ENCODE data around the gene HEXIM2. TPM values are rescaled to one million over a fixed set of nuclear protein-coding genes. Genes with fewer than 3 reads are reported as not detected.

HEXIM2 gene
- total RNA-seq, 2 experiments from 2014 or later = 5.3 to 5.6 TPM

- Mint-ChIP-seq H3K36me3 (peaks cover 1% of the 10 kb centered on the region), H3K27ac (no peak overlapping the region), H3K9me3 (no peaks in the 10 kb centered on the region), H3K4me3 (no peak overlapping the region), H3K27me3 (no peaks in the 10 kb centered on the region), H3K4me1 (ENCODE audit: low read depth) (peaks cover 19% of the 10 kb centered on the region)
- no peak for DNase-seq
- POLR2A ChIA-PET = interaction anchor here (1.0 kb wide), 1 partner anchor 11 kb away, joined by 3 read pairs; the partner anchor contains the start of gene HEXIM1
- intact Hi-C loops (cut with micrococcal nuclease) = loop anchor here (10.0 kb wide), 1 partner anchor 247 kb away; no protein-coding TSS in a partner anchor
- CTCF ChIA-PET = interaction anchor here (4.1 to 8.0 kb wide), 2 partner anchors 15 to 60 kb away, joined by 316 to 335 read pairs; partner anchors contain the start of gene HEXIM1
Measured at GRCh38 chr17:45137561-45138305, 23.9 kb upstream of the HEXIM2 start.

- Mint-ChIP-seq H3K27ac (no peak overlapping the region), H3K9me3 (no peaks in the 10 kb centered on the region), H3K27me3 (no peaks in the 10 kb centered on the region), H3K36me3 (peaks cover 1% of the 10 kb centered on the region), H3K4me3 (no peak overlapping the region), H3K4me1 (ENCODE audit: low read depth) (peaks cover 25% of the 10 kb centered on the region)
- ChIA-PET POLR2A (interaction anchor here (0.9 kb wide), 1 partner anchor 10 kb away, joined by 3 read pairs; no protein-coding TSS in a partner anchor), CTCF (interaction anchor here (1.0 to 8.0 kb wide), 4 partner anchors 9 to 81 kb away, joined by 3 to 335 read pairs (median 3); partner anchors contain the start of gene HEXIM1)
- intact Hi-C loops (cut with micrococcal nuclease) = loop anchor here (10.0 kb wide), 1 partner anchor 246 kb away; no protein-coding TSS in a partner anchor
- DNase-seq = no peak
Measured at GRCh38 chr17:45138911-45139532, 22.7 kb upstream of the HEXIM2 start.

- intact Hi-C loops (cut with micrococcal nuclease) = loop anchor here (10.0 kb wide), 1 partner anchor 245 kb away; no protein-coding TSS in a partner anchor
- Mint-ChIP-seq H3K27me3 (no peaks in the 10 kb centered on the region), H3K4me1 (ENCODE audit: low read depth) (peaks cover 26% of the 10 kb centered on the region), H3K4me3 (no peak overlapping the region), H3K36me3 (peaks cover 1% of the 10 kb centered on the region), H3K27ac (no peak overlapping the region), H3K9me3 (no peaks in the 10 kb centered on the region)
- POLR2A ChIA-PET = interaction anchor here (0.9 kb wide), 1 partner anchor 10 kb away, joined by 3 read pairs; no protein-coding TSS in a partner anchor
- CTCF ChIA-PET = interaction anchor here (1.0 to 8.0 kb wide), 4 partner anchors 9 to 80 kb away, joined by 3 to 335 read pairs (median 3); partner anchors contain the start of gene HEXIM1
- DNase-seq = no peak
Measured at GRCh38 chr17:45139533-45139920, 22.1 kb upstream of the HEXIM2 start.

- no peak for DNase-seq
- H3K4me3 Mint-ChIP-seq = peak overlapping the region; percentile 46
- H3K9me3 Mint-ChIP-seq = no peaks in the 10 kb centered on the region
- ChIA-PET CTCF (interaction anchor here (1.7 kb wide), 1 partner anchor 8 kb away, joined by 26 read pairs; the partner anchor contains the start of gene ACBD4), POLR2A (no interaction called here)
- H3K27ac Mint-ChIP-seq = peak overlapping the region; percentile 3
- intact Hi-C loops (cut with micrococcal nuclease) = loop anchor here (10.0 kb wide), 1 partner anchor 938 kb away; no protein-coding TSS in a partner anchor
- H3K27me3 Mint-ChIP-seq = no peaks in the 10 kb centered on the region
- H3K4me1 Mint-ChIP-seq (ENCODE audit: low read depth) = peaks cover 38% of the 10 kb centered on the region
- H3K36me3 Mint-ChIP-seq = peaks cover 9% of the 10 kb centered on the region
Measured at GRCh38 chr17:45143094-45143670, 18.5 kb upstream of the HEXIM2 start.

GRCh38 chr17:45143767-45144198 is 17.9 kb upstream of the HEXIM2 start:
- H3K4me3 Mint-ChIP-seq = peak overlapping the region; percentile 46
- peak; percentile 36 for DNase-seq
- peak overlapping the region; percentile 38 for H3K27ac Mint-ChIP-seq
- intact Hi-C loops (cut with micrococcal nuclease) = loop anchor here (10.0 kb wide), 1 partner anchor 939 kb away; no protein-coding TSS in a partner anchor
- H3K4me1 Mint-ChIP-seq (ENCODE audit: low read depth) = peaks cover 38% of the 10 kb centered on the region
- H3K9me3 Mint-ChIP-seq = no peaks in the 10 kb centered on the region
- peaks cover 14% of the 10 kb centered on the region for H3K36me3 Mint-ChIP-seq
- ChIA-PET CTCF (interaction anchor here (0.9 to 1.7 kb wide), 3 partner anchors 9 to 54 kb away, joined by 3 to 26 read pairs (median 5); partner anchors contain the start of gene ACBD4), POLR2A (no interaction called here)
- H3K27me3 Mint-ChIP-seq = no peaks in the 10 kb centered on the region

- ChIA-PET POLR2A (no interaction called here), CTCF (interaction anchor here (0.9 to 1.7 kb wide), 3 partner anchors 10 to 53 kb away, joined by 3 to 26 read pairs (median 5); partner anchors contain the start of gene ACBD4)
- Mint-ChIP-seq H3K27me3 (no peaks in the 10 kb centered on the region), H3K9me3 (no peaks in the 10 kb centered on the region), H3K4me3 (peak overlapping the region; percentile 54), H3K4me1 (ENCODE audit: low read depth) (peaks cover 38% of the 10 kb centered on the region), H3K36me3 (peaks cover 18% of the 10 kb centered on the region), H3K27ac (peak overlapping the region; percentile 38)
- peak; percentile 43 for DNase-seq
- intact Hi-C loops (cut with micrococcal nuclease) = loop anchor here (5.0 to 10.0 kb wide), 2 partner anchors 82 to 940 kb away; partner anchors contain the start of gene NMT1
Measured at GRCh38 chr17:45144199-45145034, 17.3 kb upstream of the HEXIM2 start.

- H3K36me3 Mint-ChIP-seq = peaks cover 24% of the 10 kb centered on the region
- intact Hi-C loops (cut with micrococcal nuclease) = loop anchor here (5.0 to 10.0 kb wide), 2 partner anchors 83 to 940 kb away; partner anchors contain the start of gene NMT1
- no peaks in the 10 kb centered on the region for H3K9me3 Mint-ChIP-seq
- ChIA-PET POLR2A (interaction anchor here (0.7 to 1.0 kb wide), 2 partner anchors 18 to 76 kb away, joined by 3 to 4 read pairs; no protein-coding TSS in a partner anchor), CTCF (interaction anchor here (1.0 to 1.7 kb wide), 3 partner anchors 10 to 52 kb away, joined by 5 to 26 read pairs (median 14); partner anchors contain the start of gene ACBD4)
- no peak overlapping the region for H3K27ac Mint-ChIP-seq
- H3K27me3 Mint-ChIP-seq = no peaks in the 10 kb centered on the region
- DNase-seq = no peak
- peak overlapping the region; percentile 54 for H3K4me3 Mint-ChIP-seq
- H3K4me1 Mint-ChIP-seq (ENCODE audit: low read depth) = peaks cover 38% of the 10 kb centered on the region
Measured at GRCh38 chr17:45145035-45145389, 16.7 kb upstream of the HEXIM2 start.

- intact Hi-C loops (cut with micrococcal nuclease) = loop anchor here (5.0 to 10.0 kb wide), 2 partner anchors 84 to 941 kb away; partner anchors contain the start of gene NMT1
- Mint-ChIP-seq H3K4me3 (peak overlapping the region; percentile 99), H3K27me3 (no peaks in the 10 kb centered on the region), H3K36me3 (peaks cover 29% of the 10 kb centered on the region), H3K27ac (peak overlapping the region; percentile 57), H3K4me1 (ENCODE audit: low read depth) (peaks cover 45% of the 10 kb centered on the region), H3K9me3 (no peaks in the 10 kb centered on the region)
- ChIA-PET CTCF (interaction anchor here (1.2 to 1.7 kb wide), 2 partner anchors 11 to 15 kb away, joined by 4 to 14 read pairs; partner anchors contain the start of genes ACBD4 and HEXIM2), POLR2A (interaction anchor here (1.0 to 1.3 kb wide), 3 partner anchors 9 to 85 kb away, joined by 3 read pairs; no protein-coding TSS in a partner anchor)
- DNase-seq = no peak
Measured at GRCh38 chr17:45146166-45146565, 15.5 kb upstream of the HEXIM2 start.

GRCh38 chr17:45146592-45146889 is 15.1 kb upstream of the HEXIM2 start:
- H3K27me3 Mint-ChIP-seq = no peaks in the 10 kb centered on the region
- POLR2A ChIA-PET = interaction anchor here (1.2 to 1.3 kb wide), 2 partner anchors 9 to 85 kb away, joined by 3 read pairs; no protein-coding TSS in a partner anchor
- no peak for DNase-seq
- no peaks in the 10 kb centered on the region for H3K9me3 Mint-ChIP-seq
- peak overlapping the region; percentile 100 for H3K27ac Mint-ChIP-seq
- H3K4me1 Mint-ChIP-seq (ENCODE audit: low read depth) = peaks cover 46% of the 10 kb centered on the region
- peaks cover 29% of the 10 kb centered on the region for H3K36me3 Mint-ChIP-seq
- intact Hi-C loops (cut with micrococcal nuclease) = loop anchor here (5.0 to 10.0 kb wide), 2 partner anchors 84 to 942 kb away; partner anchors contain the start of gene NMT1
- peak overlapping the region; percentile 99 for H3K4me3 Mint-ChIP-seq
- CTCF ChIA-PET = interaction anchor here (1.2 to 1.7 kb wide), 2 partner anchors 11 to 15 kb away, joined by 4 to 14 read pairs; partner anchors contain the start of genes ACBD4 and HEXIM2

- no peaks in the 10 kb centered on the region for H3K9me3 Mint-ChIP-seq
- intact Hi-C loops (cut with micrococcal nuclease) = loop anchor here (5.0 to 10.0 kb wide), 2 partner anchors 85 to 942 kb away; partner anchors contain the start of gene NMT1
- peak overlapping the region; percentile 100 for H3K27ac Mint-ChIP-seq
- peak overlapping the region; percentile 99 for H3K4me3 Mint-ChIP-seq
- ChIA-PET CTCF (interaction anchor here (0.8 to 11.2 kb wide), 6 partner anchors 11 to 80 kb away, joined by 3 to 316 read pairs (median 26); partner anchors contain the start of genes ACBD4 and HEXIM2), POLR2A (interaction anchor here (1.3 to 6.1 kb wide), 5 partner anchors 8 to 83 kb away, joined by 3 to 217 read pairs (median 41); partner anchors contain the start of genes ACBD4, FMNL1 and HEXIM2)
- peaks cover 29% of the 10 kb centered on the region for H3K36me3 Mint-ChIP-seq
- no peaks in the 10 kb centered on the region for H3K27me3 Mint-ChIP-seq
- DNase-seq = peak; percentile 22
- peaks cover 48% of the 10 kb centered on the region for H3K4me1 Mint-ChIP-seq (ENCODE audit: low read depth)
Measured at GRCh38 chr17:45146890-45147580, 14.6 kb upstream of the HEXIM2 start.

Data from activated CD4-positive, alpha-beta memory T cell treated with anti-CD3 and anti-CD28 coated beads for 36 hours (primary cell).